SJCRH30 (cell line): ENCODE results near the gene KCNIP3. TPM values are rescaled to one million over a fixed set of nuclear protein-coding genes. Genes with fewer than 3 reads are reported as not detected.

Source experiments
- DNase-seq, 2 experiments: peaks; one replicate each; pipeline ENCODE4 v3.0.0-alpha.2; 2015 to 2020
- H3K27ac ChIP-seq: fragments of 250-450 bp; sonication (Bioruptor Pico); 2 replicates; pipeline ENCODE4 v1.5.1; 2020; ENCODE audit warnings: mild to moderate bottlenecking, moderate library complexity
- H3K27me3 ChIP-seq: fragments of 250-450 bp; sonication (Bioruptor Pico); 2 replicates; pipeline ENCODE4 v1.5.1; 2020; ENCODE audit warnings: mild to moderate bottlenecking, moderate library complexity
- H3K36me3 ChIP-seq: fragments of 250-450 bp; sonication (Bioruptor Pico); 2 replicates; pipeline ENCODE4 v1.5.1; 2020; ENCODE audit warnings: mild to moderate bottlenecking, moderate library complexity
- H3K4me1 ChIP-seq: fragments of 250-450 bp; sonication (Bioruptor Pico); 2 replicates; pipeline ENCODE4 v1.5.1; 2020; ENCODE audit warnings: mild to moderate bottlenecking, moderate library complexity
- H3K4me3 ChIP-seq: fragments of 250-450 bp; sonication (Bioruptor Pico); 2 replicates; pipeline ENCODE4 v1.5.1; 2020; ENCODE audit warnings: mild to moderate bottlenecking, moderate library complexity
- H3K9me3 ChIP-seq: fragments of 250-450 bp; sonication (Bioruptor Pico); replicated peaks from 2 replicates; pipeline ENCODE4 v1.5.1; 2020; ENCODE audit warnings: mild to moderate bottlenecking, moderate library complexity
- total RNA-seq: library from RNA; depleted of rRNA; stranded (reverse); fragments of >200 nt; shearing (Covaris generic); gene quantifications from 2 replicates; pipeline ENCODE4 v1.2.3, GENCODE V29; 2014

KCNIP3 gene
- total RNA-seq, 1 experiment from 2014 or later = not detected

DNA sequence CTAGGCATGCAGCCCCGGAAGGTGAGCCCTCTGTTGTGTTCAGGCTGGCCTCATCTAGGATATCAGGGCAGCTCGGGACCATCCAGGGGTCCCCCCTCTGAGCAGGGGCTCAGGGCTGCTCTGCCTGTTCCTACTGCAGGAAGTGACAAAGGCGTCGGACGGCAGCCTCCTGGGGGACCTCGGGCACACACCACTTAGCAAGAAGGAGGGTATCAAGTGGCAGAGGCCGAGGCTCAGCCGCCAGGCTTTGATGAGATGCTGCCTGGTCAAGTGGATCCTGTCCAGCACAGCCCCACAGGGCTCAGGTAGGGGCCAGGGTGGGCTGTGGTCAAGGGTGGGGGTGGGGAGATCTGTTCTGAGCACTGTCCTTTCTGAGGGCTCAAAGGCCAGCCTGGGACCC, 13.1 kb downstream of the KCNIP3 start:
- Histone ChIP-seq H3K4me3 (no peak overlapping the region), H3K27ac (no peak overlapping the region), H3K9me3 (no peaks in the 10 kb centered on the region), H3K36me3 (no peaks in the 10 kb centered on the region), H3K27me3 (peaks cover 5% of the 10 kb centered on the region; the same call in 1 of the 2 replicates), H3K4me1 (no peaks in the 10 kb centered on the region)
- no peak for DNase-seq

DNA sequence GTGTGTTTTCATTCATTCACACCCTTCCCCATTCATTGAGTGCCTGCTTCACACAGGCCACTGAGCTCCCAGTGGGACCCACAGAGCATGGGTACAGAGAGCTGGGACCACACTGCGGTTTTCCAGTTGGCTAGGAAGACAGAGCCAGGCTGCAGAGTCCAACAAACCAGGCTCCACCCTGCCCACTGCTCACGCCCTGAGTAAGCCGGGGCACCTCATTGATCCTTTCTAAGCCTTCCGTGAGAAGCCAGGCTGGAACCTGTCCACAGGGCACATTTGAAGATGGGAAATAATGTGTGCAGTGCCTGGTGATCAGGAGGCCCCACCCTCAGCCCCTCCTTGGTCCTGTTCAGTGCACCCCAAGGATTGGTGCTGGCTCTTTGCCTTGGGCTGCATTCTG, 13.5 kb downstream of the KCNIP3 start:
- H3K4me3 ChIP-seq = no peak overlapping the region
- no peak for DNase-seq
- H3K27ac ChIP-seq = no peak overlapping the region
- peaks cover 5% of the 10 kb centered on the region; the same call in 1 of the 2 replicates for H3K27me3 ChIP-seq
- no peaks in the 10 kb centered on the region for H3K4me1 ChIP-seq
- no peaks in the 10 kb centered on the region for H3K36me3 ChIP-seq
- no peaks in the 10 kb centered on the region for H3K9me3 ChIP-seq

DNA sequence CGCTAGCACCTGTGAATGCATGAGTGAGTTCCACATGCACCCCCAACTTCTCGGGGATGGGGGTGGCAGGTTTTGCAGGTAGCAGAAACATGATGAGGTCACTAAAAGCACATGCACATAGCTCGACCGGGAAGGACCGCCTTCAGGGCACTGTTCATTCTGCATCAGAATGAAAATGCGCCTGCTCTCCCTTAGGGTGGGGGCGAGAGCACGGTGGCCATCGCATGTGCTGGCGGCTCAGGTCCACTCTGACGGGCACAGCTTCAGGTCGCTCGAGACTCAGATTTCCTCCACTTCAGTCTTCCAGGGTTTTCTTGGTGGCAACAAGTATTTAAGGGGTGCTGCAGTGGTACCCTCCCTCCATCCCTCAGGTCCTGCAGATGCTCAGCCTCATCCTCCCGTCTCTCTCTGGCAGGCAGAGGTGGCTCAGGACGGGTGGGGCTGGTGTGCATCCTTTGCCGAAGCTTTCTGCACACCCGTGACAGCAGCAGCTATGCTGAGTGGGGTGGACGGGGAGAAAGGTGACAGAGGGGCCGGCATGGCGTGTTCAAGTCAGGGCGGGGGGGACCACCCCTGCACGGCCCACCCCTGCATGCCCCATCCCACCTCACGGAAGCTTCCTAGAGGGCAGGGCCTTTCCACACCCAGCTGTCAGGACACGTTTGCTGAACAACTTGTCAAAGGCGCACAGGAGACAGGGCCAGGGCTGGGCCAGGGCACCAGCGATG, 14.8 kb downstream of the KCNIP3 start:
- Histone ChIP-seq H3K27ac (no peak overlapping the region), H3K4me3 (no peak overlapping the region), H3K36me3 (no peaks in the 10 kb centered on the region), H3K4me1 (no peaks in the 10 kb centered on the region), H3K9me3 (no peaks in the 10 kb centered on the region), H3K27me3 (peaks cover 9% of the 10 kb centered on the region; the same call in 1 of the 2 replicates)
- no peak for DNase-seq

DNA sequence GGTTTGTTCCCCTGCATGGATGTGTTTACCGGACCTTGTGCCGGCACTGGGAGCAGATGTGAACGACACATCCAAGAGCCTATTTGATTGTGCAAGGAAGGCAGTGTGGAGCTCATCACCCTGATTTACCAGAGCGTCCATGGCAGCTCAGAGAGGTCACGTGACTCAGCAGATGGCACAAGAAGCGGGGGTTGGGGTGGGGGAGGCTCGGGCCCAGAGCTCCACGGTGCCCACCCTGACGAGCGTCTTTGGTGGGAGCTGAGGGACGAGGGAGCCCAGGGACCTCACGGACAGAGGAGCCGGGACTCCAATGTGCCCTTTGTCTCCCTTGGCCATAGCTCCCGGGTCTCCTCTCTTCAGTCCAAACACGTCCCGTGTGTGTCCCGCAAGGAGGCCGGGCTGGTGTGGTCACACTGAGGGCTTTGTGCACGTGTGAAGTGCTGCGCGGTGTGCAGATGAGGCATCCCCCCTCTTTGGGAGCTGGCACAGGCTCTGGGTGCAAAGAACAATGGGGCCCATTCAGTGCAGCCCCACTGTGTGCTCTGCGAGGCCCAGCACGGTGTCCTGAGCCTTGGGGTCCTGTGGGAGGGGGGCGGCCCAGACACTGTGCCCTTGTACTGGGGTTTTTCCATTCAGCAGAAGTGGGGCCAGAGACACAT, 15.5 kb downstream of the KCNIP3 start:
- DNase-seq = no peak
- no peaks in the 10 kb centered on the region for H3K4me1 ChIP-seq
- peaks cover 9% of the 10 kb centered on the region; the same call in 1 of the 2 replicates for H3K27me3 ChIP-seq
- no peak overlapping the region for H3K27ac ChIP-seq
- no peaks in the 10 kb centered on the region for H3K36me3 ChIP-seq
- H3K9me3 ChIP-seq = no peaks in the 10 kb centered on the region
- no peak overlapping the region for H3K4me3 ChIP-seq

DNA sequence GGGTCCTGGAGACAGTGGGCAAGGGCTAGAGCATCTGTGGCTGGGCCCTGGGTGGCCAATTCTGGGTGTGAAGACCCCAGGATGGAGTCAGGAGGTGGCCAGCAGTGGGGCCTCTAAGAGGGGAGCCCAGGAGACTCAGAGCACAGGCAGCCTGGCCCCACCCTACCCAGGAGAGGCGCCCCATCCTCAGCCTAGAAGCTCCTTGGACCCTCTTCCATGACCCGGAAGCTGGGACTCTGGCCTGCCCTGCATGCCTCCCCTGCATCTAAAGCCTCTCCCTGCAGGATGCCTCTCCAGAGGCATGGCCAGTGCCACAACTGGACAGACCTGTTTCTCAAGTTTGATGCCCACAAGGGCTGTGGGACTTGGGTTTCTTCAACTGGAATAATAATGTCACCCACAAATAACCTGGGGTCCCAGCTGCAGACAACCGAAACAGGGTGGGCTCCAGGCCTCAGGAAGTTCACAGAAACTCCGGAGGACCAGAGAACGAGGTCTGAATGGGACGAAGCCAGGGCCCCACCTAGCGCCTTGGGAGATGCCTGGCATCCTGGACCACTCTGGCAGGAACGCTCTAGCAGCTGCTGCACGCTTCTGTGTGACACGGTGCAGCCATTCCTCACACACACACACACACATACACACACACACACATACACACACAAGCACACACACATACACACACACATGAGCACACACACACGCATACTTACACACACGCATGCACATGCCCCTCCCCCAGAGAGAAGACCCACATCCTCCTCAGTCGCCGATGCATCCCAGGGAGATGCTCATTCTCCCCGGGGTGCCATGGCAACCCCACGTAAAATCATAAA, 16.4 kb downstream of the KCNIP3 start:
- H3K9me3 ChIP-seq = no peaks in the 10 kb centered on the region
- peaks cover 9% of the 10 kb centered on the region; the same call in 1 of the 2 replicates for H3K27me3 ChIP-seq
- DNase-seq = no peak
- no peaks in the 10 kb centered on the region for H3K4me1 ChIP-seq
- H3K4me3 ChIP-seq = no peak overlapping the region
- H3K27ac ChIP-seq = no peak overlapping the region
- H3K36me3 ChIP-seq = no peaks in the 10 kb centered on the region

DNA sequence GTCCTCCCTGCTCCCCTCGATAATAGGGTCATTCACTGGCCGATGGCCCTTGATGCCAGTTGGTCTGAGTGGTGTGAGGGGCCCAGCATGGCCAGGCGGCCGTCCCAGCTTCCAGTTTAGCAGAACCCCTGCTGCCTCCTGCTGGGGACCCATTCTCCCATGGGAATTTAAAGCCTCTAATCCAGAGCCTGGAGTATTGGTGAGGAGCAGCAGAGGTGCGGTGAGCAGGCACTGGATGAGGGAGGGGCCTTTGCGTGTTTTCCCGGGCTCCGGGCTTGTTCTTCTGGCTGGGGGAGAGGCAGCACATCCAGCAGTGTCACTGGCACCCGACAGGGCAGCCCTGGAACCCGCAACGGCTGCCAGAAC, 17.4 kb downstream of the KCNIP3 start:
- no peak overlapping the region for H3K4me3 ChIP-seq
- no peaks in the 10 kb centered on the region for H3K36me3 ChIP-seq
- H3K9me3 ChIP-seq = no peaks in the 10 kb centered on the region
- no peak overlapping the region for H3K27ac ChIP-seq
- peaks cover 16% of the 10 kb centered on the region for H3K27me3 ChIP-seq
- H3K4me1 ChIP-seq = no peaks in the 10 kb centered on the region
- no peak for DNase-seq

DNA sequence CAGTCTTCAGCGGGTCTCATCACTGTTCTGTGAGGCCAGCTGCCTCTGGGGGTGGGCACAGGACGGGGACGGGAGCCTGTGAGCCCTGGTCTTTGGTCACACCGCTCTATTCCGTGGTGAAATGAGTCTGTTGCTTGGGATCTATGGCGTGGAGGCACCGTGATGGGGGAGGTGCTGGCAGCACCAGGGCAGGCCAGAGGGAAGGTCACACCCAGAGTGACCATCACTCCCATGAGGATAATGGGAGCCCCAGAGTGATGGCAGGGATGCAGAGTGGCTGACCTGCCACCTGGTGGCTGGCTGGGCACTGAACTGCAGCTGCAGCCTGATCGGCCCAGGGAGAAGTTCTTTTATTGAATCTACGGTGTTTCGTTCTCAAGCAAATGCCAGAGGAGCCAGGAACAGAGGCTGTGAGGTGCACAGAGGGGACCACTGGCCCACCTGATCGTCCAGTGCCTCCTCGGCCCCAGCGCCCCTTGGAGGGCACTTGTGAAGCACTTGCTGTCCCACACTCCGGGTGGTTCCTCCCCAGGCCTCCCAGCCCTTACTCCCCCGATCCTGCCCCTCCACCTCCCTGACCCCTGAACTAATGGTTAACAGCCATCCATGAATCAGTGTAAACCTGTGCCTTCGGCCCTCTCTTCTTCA, 17.9 kb downstream of the KCNIP3 start:
- H3K27ac ChIP-seq = no peak overlapping the region
- H3K36me3 ChIP-seq = no peaks in the 10 kb centered on the region
- no peaks in the 10 kb centered on the region for H3K4me1 ChIP-seq
- no peaks in the 10 kb centered on the region for H3K9me3 ChIP-seq
- peaks cover 17% of the 10 kb centered on the region for H3K27me3 ChIP-seq
- no peak overlapping the region for H3K4me3 ChIP-seq
- DNase-seq = peak in 1 of 2 experiments; percentile 29

DNA sequence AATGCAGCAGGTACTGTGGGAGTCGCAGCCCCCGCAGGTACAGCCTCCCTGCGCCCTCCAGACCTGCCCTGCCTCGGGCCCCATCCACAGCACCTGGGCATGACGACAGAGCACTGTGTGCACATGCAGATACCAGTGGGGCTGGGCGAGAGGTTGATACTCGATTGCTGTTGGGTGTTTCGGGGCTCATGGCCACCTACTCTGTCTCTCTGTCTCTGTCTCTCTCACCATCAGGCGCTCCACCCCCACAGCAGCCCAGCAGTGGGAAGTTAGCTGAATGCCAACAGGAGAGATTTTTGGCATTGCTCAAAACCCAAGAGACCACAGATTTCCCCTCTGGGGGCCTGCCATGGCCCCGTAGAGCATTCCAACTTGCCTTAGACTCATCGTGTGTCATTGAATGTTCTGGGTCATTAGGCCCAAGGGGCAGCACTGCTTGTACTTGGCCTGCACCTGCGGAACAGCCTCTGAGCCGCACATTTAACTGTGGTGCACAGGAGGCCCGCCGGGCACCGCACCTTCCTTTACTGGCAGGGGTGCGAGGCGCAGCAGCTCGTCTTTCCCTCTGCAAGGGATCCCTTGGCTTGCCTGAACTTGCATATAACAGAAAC, 18.8 kb downstream of the KCNIP3 start:
- Histone ChIP-seq H3K4me3 (no peak overlapping the region), H3K4me1 (no peaks in the 10 kb centered on the region)
- no peak for DNase-seq

DNA sequence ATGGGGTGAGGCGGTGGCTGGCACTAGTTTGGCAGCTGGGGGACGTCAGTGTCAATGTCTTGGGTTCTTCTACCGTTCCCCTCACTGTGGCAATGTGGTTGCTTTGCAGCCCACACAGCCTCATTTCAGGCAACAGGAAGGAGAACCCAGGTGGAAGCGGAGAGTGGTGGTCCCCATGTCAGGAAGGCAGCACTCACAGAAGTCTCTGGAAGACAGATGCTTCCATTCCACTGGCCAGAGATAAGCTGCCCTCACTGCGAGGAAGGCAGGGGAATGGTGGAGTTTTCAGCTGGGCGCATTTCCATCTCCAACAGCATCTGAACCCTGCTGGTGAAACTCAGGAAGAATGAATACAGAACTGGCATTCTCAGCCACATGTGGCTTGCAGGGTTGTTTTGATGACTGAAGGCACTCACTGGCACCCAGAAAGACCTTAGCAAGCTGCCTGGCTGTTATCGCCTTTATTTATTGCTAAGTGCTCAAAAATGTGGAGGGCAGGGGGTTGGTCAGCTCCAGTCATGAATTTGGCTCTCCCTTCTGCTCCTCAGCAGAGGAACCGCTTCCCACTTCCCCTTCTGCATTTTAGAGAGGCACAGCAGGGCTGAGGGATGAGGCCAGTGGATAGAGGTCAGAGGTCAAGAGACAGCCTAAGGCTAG, 19.4 kb downstream of the KCNIP3 start:
- no peaks in the 10 kb centered on the region for H3K9me3 ChIP-seq
- peaks cover 17% of the 10 kb centered on the region for H3K27me3 ChIP-seq
- H3K36me3 ChIP-seq = no peaks in the 10 kb centered on the region
- DNase-seq = no peak
- no peaks in the 10 kb centered on the region for H3K4me1 ChIP-seq
- H3K4me3 ChIP-seq = no peak overlapping the region
- H3K27ac ChIP-seq = no peak overlapping the region

More for the DNA sequence above, 18.8 kb downstream of the KCNIP3 start:
- Histone ChIP-seq H3K27ac (no peak overlapping the region), H3K27me3 (peaks cover 17% of the 10 kb centered on the region), H3K9me3 (no peaks in the 10 kb centered on the region), H3K36me3 (no peaks in the 10 kb centered on the region)

DNA sequence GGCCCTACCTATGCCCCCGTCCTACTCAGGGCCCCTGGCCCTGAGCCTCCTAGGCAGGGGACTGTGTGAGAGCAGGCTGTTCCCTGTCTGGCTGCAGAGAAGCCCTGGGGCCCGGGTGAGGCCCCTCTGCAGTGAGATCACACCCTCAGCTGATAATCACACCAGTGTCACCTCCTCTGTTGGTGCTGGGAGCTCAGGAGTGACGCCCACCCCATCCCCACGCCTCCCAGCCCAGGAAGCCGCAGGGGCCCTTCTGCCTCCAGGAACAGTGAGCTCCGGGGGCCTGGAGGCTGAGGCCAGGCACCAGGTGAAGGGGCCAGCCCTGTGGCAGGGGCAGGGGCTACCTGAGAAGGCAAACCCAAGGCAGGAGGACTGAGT, 20.0 kb downstream of the KCNIP3 start:
- Histone ChIP-seq H3K36me3 (no peaks in the 10 kb centered on the region), H3K27ac (no peak overlapping the region), H3K4me1 (no peaks in the 10 kb centered on the region), H3K4me3 (no peak overlapping the region), H3K9me3 (no peaks in the 10 kb centered on the region), H3K27me3 (peaks cover 17% of the 10 kb centered on the region)
- no peak for DNase-seq

DNA sequence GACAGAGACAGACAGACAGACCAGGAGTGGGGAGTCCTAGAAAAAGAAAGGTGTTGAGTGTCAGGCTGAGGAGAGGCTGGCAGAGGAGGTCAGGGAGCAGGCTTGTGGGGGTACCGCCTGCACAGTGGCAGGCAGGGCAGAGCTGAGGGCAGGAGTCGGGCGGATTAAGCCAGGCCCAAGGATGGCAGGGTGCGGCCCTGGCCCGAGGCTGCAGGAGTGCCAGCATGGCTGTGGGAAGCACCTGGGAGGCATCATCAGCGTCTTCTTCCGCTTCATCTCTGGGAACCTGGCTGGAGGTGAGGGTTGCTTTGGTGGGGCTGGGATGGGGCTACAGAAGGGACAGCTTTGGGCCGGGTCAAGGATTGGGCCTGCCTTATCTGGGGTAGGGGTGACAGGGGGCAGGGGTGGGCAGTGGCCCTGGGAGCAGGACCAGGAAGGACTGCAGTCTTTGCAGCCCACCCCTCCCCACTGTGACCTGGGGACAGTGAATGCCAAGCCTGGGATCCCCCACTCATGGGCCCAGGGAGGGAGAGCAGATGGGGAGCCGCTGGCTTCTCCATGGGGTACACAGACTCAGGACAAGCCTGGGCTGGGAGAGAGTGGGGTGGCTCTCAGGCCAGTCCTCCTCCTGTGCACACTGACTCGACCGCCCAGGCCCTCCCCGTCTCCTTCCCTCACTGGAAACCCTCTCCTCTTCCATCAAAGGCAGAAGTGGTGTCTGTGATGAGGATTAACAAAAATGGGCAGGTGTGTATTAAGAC, 20.7 kb downstream of the KCNIP3 start:
- Histone ChIP-seq H3K27ac (no peak overlapping the region), H3K4me1 (no peaks in the 10 kb centered on the region), H3K27me3 (peaks cover 17% of the 10 kb centered on the region), H3K4me3 (no peak overlapping the region), H3K9me3 (no peaks in the 10 kb centered on the region), H3K36me3 (no peaks in the 10 kb centered on the region)
- DNase-seq = no peak

DNA sequence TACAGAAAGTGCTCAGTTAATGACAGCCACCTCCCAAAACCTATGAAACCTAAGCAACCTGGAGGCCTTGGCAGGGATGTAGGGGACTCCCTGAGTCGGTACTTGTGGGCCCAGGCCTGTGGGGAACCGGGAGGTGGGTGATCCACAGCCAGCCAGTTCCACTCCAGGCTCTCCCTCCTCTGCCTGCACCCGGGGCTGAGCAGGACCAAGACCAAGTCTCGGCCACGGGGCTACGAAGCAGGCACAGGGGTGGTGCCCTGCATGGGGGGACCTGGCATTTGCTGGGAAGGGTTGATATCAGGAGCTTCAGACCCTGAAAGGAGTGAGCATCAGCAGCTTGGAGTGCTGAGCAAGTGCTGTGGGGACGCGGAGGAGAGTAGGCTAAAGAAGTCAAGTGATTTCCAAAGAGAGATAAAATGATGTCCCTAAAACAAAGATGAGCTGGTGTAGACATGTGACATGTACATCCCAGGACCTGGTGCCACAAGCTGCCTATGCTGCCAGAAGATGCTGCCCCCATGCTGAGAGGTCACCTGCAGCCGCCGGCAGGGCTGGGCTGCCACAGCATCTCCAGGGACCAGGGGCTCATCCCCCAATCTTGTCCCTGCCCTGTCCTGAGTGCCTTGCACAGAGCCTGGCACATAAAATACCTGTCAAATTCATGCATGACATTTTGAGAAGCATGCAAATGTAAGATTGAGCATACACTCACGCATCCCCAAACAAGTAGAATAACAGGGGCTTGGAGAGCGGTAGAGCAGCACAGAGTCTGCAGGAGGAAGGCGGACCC, 21.5 kb downstream of the KCNIP3 start:
- Histone ChIP-seq H3K27me3 (peaks cover 17% of the 10 kb centered on the region), H3K27ac (no peak overlapping the region), H3K4me3 (no peak overlapping the region), H3K36me3 (no peaks in the 10 kb centered on the region), H3K9me3 (no peaks in the 10 kb centered on the region), H3K4me1 (no peaks in the 10 kb centered on the region)
- no peak for DNase-seq
